GM19463 (cell line): ENCODE data around the gene SLC26A6.
A peak's percentile ranks its signal among the peaks of the same experiment; 100 is the strongest.

Experiments
- ATAC-seq: cut with Tn5 transposase; IDR thresholded peaks from one replicate; pipeline ENCODE4 v1.9.1; 2021; ENCODE audit warnings: mild to moderate bottlenecking, moderate library complexity; ENCODE audit not compliant: unreplicated experiment

SLC26A6 gene, protein sequence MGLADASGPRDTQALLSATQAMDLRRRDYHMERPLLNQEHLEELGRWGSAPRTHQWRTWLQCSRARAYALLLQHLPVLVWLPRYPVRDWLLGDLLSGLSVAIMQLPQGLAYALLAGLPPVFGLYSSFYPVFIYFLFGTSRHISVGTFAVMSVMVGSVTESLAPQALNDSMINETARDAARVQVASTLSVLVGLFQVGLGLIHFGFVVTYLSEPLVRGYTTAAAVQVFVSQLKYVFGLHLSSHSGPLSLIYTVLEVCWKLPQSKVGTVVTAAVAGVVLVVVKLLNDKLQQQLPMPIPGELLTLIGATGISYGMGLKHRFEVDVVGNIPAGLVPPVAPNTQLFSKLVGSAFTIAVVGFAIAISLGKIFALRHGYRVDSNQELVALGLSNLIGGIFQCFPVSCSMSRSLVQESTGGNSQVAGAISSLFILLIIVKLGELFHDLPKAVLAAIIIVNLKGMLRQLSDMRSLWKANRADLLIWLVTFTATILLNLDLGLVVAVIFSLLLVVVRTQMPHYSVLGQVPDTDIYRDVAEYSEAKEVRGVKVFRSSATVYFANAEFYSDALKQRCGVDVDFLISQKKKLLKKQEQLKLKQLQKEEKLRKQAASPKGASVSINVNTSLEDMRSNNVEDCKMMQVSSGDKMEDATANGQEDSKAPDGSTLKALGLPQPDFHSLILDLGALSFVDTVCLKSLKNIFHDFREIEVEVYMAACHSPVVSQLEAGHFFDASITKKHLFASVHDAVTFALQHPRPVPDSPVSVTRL

DNA sequence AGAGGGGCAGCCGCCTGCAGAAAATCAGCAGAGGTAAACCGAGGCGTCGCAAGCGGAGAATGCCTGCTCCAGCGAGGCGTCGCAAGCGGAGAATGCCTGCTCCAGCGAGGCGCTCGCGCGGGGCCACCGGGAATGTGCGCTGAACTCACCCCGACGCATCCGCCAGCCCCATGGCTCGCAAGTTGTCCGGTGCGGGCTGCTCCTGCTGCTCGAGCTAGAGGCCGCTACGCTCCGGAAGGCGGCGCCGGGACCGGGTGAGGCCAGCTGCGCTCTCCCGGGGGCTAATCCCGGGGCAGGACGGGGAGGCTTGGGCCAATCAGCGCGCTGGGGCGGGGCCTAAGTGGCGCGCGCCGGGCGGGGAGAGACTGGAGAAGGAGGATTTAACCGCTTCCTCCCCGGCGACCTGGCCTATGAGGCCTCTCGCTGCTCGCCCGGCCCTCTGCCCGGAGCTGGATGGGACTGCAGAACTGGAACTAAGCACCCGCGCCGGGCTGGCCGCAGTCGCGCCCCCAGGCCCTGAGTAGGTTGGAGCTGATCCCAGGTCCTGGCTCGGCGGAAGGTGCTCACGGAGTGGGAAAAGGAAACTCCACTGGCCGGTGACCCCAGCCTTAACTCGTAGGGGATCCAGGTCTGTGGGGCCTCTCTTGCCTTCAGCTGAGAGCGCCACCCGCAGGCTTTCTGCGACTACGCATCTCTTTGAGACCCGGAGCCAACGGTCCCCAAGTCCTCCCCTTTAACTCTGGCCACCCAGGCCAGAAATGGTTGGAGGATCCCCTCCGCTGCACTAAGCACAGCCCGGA, at the start of gene SLC26A6:
Gene SLC26A6 (minus strand): TSS at position 240 of the 800 bp plus-strand sequence. CDS start 68 bp downstream, at position 172.
- peak; percentile 94 for ATAC-seq

DNA sequence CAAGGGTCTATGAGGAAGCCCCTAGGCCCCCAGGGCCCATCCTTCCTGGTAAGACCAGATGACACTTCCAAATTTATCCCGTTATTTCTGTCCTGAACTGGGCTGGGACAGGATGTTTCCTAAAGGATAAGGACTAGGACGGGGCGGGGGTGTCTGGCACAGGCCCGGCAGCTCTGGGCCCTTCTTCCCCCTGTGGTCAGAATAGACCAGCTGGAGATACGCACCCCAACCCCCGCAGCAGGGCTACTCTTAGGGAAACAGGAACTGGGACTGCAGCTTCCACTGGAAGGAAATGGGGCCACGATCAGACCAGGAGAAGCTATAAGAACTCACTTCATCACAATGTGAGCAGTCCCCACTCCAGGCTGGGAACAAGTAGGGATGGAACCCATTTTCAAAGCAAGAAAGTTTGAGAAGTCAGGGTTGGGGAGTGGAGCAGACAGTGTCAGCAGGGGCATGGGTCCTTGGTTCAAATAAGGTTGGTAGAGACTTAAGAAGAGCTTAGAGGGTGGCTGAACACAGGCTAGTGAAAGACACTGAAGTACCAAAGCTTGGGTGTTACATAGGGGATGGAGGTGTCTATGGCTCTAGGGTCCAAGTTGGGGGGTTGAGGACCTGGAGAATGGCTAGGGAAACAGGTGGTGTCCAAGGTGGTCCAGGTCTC, 49.4 kb upstream of the SLC26A6 start:
- ATAC-seq: no peak

DNA sequence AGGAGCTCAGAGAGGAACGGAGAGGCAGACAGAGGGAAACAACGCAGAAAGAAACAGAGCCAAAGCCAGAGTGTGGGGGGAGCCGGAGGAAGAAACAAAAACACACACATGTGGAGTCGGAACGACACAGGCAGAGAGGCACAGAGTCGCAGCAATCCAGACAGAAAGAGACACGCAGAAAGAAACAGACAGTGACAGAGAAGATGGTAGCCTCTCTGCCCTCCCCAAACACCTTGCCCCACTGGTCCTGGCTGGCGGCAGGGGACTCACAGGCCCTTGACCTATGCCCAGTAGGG, 48.7 kb upstream of the SLC26A6 start:
- ATAC-seq: no peak

DNA sequence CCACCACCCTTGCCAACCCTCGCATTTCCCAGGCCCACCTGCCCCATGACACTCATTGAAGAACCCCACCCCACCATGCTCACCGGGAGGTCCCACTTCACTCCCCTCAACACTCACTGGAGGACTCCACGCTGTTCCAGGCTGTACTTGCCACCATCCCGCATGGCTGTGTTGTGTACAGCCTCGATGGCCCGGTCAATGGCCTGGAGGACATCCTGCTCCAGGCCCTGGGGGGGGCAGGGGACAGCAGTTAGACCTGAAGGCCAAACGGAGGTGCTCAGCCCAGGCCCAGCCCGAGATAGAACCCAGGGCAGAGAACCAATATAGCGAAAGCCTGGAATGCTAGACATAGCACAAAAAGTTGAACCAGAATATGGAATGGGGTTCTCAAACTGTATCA, 47.5 kb upstream of the SLC26A6 start:
- no peak for ATAC-seq

DNA sequence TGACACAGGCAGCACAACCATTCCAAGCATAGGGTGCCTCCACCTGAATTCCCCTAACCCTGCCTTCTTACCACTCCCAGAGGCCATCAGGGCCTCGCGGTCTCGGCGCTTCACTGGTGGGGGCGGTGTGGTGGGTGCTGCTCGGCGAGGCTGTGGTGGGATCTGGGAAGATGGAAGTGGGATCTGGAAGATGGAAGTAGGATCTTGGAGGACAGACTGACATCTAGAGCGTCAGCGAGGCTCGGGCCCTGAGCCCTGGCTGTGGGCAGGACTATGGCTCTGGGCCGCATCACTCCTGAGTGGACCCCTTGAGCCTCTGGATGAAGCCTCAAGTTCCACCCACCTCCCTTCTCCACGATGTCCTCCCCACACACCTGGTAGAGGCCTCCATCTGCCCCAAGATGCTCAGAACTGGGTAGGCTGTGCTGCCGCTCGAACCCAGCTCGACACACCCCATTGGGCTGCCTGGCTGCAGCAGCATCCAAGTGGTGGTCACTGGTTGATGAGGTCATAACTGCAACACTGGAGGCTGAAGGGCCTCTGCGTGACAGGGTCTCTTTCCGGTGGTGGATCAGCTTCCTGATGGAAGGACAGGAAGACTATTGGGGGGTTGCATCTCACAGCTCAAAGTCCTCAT, 46.8 kb upstream of the SLC26A6 start:
- no peak for ATAC-seq

DNA sequence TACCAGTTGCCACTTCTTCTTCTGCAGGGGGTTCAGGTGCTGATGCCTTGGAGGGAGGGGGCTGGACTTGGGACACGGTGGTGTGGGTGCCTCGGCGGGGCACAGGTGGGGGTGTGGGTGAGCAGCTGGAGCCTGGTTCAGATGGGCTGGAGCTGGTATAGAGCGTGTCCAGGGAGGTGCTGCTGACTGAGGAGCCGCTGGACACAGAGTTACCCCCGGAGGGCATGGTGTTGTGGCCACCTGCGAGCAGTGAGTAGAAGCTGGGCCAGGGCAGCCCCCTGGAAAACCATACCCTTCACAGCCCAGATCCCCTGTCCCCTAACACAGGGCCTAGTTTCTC, 46.2 kb upstream of the SLC26A6 start:
- no peak for ATAC-seq

DNA sequence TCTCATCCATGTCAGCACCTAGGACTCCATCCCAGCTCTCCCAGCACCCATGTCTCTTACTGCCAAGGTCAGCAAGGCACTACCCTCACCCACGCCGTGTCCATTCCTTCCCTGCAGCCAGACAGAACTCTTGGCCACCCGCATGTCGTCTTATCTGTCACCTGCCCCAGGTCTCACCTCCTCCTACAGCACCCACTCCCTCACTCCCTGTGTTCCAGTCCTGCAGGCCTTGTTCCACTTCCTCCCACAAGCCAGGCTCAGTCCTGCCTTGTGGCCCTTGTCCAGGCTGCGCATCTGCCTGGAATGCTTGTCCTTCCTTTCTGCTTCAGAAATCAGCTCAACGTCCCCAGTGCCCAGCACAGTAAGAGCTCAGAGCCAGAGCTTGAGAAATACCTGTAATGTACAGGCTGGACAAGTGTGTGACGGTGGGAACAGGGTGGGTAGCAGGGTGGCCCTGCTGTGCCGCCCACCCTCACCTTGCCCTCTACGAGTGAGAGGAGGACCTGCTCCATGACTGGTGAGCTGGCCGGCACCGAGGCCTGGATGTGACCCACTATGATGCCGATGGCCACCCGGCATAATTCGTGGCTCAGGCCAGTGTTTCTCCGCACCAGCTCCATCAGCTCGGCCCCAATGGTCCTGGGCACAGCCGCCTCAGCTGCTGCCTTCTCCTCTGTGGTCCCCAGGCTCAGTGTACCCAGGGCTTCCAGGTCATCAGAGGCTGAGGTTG, 45.7 kb upstream of the SLC26A6 start:
- ATAC-seq: no peak

DNA sequence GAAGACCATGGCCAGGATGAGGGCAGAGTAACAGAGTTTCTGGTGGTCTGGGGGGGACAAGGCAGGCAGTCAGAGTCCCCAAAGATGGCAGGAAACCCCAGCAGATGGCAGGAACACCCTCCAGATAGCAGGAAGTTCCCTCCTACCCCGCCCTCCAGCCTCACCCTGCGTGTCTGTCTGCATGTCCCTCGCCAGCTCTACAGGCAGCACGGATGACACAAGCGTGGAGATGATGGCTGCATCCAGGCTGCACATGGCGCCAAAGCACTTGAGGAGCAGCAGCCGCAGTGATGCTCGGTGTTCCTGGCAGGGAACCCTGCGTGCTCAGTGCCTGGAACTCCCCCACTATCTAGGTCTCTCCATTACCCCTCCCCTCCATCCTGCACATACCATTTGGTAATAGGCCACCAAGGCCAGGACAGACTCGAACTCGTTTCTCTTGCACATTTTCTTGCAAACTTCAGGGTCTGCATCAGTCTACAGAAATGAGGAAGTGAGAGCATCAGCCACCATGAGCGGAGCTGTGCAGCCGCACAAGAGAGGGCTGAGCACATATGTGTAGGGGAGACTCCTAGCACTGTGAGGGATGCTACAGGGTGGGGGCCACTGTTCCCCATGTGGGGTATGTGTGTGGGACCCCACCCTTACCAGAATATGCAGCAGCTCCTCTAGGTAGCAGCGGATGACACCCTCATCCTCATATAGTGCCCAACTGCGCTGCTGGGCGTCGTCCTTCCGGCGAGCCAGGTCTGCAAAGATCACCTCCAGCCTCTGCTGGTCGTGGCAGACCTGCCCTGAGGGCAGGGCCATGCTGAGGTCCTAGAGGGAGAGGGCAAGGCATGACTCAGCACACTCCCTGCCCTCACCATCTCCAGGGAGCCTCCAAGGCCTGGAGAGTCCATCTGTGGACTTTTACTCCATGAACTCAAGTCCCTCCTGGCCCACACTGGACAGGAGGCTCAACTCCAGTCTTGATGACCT, 44.4 kb upstream of the SLC26A6 start:
- no peak for ATAC-seq

DNA sequence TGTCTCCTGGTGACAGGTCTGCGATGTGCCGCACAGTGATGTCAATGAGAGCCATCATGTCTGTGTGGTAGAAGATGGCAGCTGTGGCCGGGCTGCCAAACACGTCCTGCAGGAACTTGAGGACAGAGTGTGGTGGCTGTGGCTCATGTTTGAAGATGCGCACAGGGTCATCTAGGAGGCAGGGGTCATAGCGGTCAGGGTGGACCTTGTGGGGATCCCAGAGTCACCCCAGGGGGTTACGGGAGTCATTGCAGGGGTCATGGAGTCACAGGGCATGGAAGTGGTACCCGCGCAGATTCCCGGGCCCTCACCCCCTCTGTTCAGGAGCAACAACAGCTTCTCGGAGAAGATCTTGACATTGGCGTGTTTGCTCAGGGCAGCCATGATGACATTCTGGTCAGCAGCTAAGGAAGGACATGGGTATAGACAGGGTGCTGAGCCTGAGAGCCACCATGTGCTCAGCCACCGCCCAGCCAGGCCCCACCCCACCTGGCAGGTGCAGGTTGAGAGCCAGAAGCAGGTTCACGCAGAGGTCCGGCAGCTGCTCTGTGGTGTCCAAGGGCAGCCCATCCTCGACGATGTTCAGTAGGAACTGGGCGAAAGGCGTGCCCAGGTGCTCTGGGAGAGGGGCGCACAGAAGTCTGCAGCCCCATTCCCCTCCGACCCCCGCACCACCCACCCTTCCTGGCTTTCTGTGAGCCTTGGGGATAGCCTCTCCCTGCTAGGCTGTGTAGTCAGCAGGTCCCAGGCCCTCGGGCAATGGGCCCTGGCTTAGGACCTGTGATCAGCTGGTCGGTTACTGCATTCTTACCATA, 43.5 kb upstream of the SLC26A6 start:
- ATAC-seq: no peak

DNA sequence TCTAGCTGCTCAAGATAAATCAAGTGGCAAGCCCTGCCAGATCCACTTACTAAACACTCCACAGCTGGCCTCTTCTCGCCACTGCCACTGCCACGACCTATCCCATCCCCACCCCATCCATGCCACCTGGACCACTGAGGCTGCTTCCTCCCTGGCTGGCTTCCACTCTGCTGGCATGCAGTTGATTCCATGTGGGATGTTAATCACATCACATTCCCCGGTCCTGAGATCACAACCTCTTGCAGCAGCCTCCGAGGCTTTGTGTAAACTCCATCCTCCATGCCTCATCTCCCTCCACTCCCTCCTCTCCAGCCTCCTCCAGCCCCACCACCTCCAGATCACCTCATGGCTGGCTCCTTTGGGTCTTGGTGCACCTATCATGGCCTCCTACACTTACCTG, 42.8 kb upstream of the SLC26A6 start:
- ATAC-seq: no peak

DNA sequence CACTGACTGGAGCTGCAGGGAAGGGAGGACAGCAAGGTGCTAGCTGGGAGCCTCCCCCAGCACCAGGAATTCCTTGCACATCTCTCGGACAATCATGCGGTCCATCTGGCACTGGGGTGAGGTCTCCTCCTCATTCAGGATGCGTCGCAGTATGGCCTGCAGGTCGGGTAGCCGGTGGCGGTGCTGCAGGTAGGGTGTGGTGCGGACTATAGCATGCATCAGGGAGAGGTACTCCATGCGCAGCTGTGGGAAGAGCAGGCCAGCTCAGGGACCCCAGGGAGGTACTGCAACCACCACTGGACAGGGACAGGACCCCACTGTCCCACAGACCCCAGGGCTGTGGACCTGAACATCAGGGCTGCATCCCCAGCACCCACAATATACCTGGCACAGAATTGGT, 39.2 kb upstream of the SLC26A6 start:
- ATAC-seq: no peak

DNA sequence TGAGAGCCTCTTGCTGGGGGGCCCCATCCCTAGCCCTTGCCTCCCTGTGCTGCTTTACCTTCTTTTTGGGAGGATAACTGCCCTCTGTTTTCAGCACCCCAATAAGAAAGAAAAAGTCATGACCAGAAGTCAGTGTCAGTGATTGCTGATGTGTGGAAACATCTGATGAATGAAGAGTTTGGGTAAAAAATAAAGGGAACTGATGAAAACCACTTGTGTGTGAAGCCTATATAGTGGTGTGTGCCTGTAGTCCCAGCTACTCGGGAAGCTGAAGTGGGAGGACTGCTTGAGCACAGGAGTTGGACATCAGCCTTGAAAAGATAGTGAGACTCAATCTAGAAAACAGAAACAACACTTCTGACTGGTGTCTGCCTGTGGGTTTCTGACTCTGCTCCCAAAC, 37.3 kb upstream of the SLC26A6 start:
- no peak for ATAC-seq

DNA sequence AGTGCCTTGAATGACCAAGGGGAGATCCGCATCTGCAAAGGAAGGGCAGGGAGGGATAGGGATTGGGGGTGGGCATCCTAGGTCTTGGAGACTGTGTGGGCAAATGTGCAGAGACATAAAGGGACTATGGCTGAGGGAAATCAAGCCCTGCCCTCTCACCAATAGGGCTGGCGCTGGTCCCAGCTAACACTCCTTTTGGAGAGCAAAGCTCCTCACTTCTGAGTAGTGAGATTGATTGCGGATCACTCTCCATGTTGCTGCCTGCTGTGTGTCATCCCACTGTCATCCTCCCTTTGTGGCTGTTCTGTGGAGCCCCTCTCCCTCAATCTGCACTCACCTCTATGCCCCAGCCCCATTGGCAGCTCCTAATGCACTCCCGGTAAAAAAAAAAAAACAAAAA, 29.7 kb upstream of the SLC26A6 start:
- no peak for ATAC-seq

DNA sequence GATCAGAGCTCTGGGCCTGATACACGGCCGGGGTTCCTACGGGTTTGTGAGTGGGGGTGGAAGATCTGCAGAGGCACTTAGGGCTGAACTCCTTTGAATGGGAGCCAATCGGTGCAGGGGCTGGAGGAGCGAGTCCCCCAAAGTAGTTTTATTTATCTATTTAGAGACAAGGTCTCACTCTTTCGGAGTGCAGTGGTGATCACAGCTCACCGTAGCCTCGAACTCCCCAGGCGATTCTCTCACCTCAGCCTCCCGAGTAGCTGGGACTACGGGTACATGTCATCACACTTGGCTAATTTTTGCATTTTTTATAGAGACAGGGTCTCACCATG, 29.0 kb upstream of the SLC26A6 start:
- ATAC-seq: no peak

DNA sequence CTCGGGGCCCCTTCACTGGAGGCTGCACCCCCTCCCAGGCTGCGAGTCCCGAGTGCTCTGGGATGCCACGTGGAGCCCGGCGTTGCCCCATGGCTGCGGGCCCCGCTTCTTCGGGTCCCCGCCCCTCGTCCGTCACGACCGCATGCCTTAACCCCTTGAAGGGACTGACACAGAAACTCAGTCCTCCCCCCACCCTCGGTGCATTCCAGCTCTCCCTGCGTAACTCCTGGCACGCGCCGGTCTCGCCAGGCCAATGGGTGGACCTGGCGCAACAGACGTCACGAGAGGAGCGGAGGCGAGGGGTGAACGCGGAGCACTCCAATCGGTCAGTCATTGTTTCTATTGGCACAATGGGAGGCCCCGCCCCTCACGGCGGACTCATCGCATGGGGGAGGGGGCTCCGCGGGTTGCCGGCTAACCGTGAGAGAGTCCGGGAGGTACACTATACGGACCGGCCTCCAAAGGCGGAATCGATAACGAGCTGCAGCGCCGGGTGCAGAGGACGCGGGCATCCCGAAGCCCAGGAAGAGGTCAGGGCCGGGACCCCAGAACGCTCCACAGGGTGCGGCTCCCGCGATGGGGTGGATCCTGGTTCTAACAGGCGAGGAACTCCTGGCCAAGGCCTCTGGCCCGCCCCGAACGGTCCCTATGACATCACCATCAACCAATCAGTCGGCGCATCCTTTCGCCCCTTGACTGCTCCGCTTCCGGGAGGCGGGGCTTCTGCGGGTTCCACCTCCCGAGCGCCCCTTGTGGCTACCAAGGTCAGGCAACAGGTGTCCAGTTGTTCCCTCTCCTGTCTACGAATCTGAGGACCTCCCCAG, 28.4 kb upstream of the SLC26A6 start:
- ATAC-seq: peak; percentile 85

DNA sequence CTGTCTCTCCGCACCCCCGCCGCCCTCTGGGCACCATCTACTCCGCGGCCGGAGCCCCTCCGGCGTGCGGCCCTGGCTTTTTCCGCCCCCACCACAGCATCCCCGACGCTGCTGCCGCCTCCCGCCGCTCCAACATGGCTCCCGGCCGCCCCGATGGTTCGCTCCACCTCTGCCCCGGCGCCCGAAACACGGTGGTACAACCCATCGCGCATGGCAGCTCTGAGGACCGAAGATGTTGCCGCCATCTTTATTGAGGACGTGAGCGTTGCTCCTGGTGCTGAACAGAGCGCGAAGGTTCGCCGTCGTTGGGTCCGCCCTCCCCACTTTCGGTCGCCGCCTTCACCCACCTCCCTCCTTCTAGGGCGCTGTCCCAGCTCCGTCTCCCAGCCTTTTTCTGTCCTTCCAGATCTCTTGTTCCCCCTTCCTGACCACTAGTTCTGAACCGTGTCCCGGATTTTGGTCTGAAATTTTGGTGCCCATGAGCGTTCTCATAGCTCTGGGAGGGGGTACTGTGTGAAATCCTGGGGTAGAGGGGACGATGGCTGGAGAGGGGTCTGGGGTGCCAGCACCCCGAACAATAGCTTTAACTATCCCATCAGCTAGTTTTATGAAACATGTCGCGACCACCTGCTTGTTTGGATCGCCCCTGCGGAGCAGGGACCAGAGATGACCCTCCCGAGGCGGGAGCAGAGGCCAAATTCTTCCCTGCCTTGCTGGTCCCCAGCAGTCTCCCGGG, 27.7 kb upstream of the SLC26A6 start, which contains the start of gene CELSR3:
Gene CELSR3 (minus strand): TSS at position 134 of the 736 bp plus-strand sequence. CDS start 252 bp downstream, outside the sequence.
- no peak for ATAC-seq
